ENCODE results near the gene WDR46. TPM values are rescaled to one million over a fixed set of nuclear protein-coding genes. Genes with fewer than 3 reads are reported as not detected.

Gene WDR46
- total RNA-seq, 1 donor from 2014 or later, result 67.9 TPM

GRCh38 chr6:33247977-33248642 is 40.9 kb downstream of the WDR46 start:
- peak; percentile 88 for TF ChIP-seq CTCF (conservative IDR thresholded peaks at IDR 0.05; ENCODE audit: low read depth, low read length)
- H3K4me3 ChIP-seq (ENCODE audit: low read depth, low read length), result peak overlapping the region; percentile 46
- DNase-seq (ENCODE audit: low read depth), result no peak

- no peak for TF ChIP-seq CTCF (conservative IDR thresholded peaks at IDR 0.05; ENCODE audit: low read depth, low read length)
- H3K4me3 ChIP-seq (ENCODE audit: low read depth, low read length), result no peak overlapping the region
- no peak for DNase-seq (ENCODE audit: low read depth)
Observed at GRCh38 chr6:33243476-33243875, 45.6 kb downstream of the WDR46 start.

GRCh38 chr6:33241968-33242367 is 47.1 kb downstream of the WDR46 start:
- no peak for DNase-seq (ENCODE audit: low read depth)
- TF ChIP-seq CTCF (conservative IDR thresholded peaks at IDR 0.05; ENCODE audit: low read depth, low read length), result no peak
- H3K4me3 ChIP-seq (ENCODE audit: low read depth, low read length), result no peak overlapping the region

- no peak for DNase-seq (ENCODE audit: low read depth)
- no peak overlapping the region for H3K4me3 ChIP-seq (ENCODE audit: low read depth, low read length)
- no peak for TF ChIP-seq CTCF (conservative IDR thresholded peaks at IDR 0.05; ENCODE audit: low read depth, low read length)
Observed at GRCh38 chr6:33237741-33238140, 51.3 kb downstream of the WDR46 start.

GRCh38 chr6:33236852-33237251 is 52.2 kb downstream of the WDR46 start:
- no peak overlapping the region for H3K4me3 ChIP-seq (ENCODE audit: low read depth, low read length)
- DNase-seq (ENCODE audit: low read depth), result no peak
- TF ChIP-seq CTCF (conservative IDR thresholded peaks at IDR 0.05; ENCODE audit: low read depth, low read length), result no peak

GRCh38 chr6:33236328-33236727 is 52.7 kb downstream of the WDR46 start:
- no peak for DNase-seq (ENCODE audit: low read depth)
- H3K4me3 ChIP-seq (ENCODE audit: low read depth, low read length), result no peak overlapping the region
- TF ChIP-seq CTCF (conservative IDR thresholded peaks at IDR 0.05; ENCODE audit: low read depth, low read length), result no peak

- H3K4me3 ChIP-seq (ENCODE audit: low read depth, low read length), result no peak overlapping the region
- no peak for TF ChIP-seq CTCF (conservative IDR thresholded peaks at IDR 0.05; ENCODE audit: low read depth, low read length)
- no peak for DNase-seq (ENCODE audit: low read depth)
Observed at GRCh38 chr6:33235221-33235634, 53.8 kb downstream of the WDR46 start.
